Lower lobe of right lung (tissue), 2 donors: Measurements from ENCODE around the gene GALNT2. TPM values are rescaled to one million over a fixed set of nuclear protein-coding genes. Genes with fewer than 3 reads are reported as not detected.
A peak's percentile ranks its signal among the peaks of the same experiment; 100 is the strongest.

ENCODE experiments used
- ATAC-seq, 2 donors: fragments of 200-7000 bp; cut with Tn5 transposase; one replicate each; pipeline ENCODE4 v1.9.1; 2020 to 2022; ENCODE audit warnings: mild to moderate bottlenecking in 2 of 2, moderate library complexity in 2 of 2
- DNase-seq: peaks from one replicate; pipeline ENCODE4 v3.0.0-alpha.2; 2020
- H3K27ac ChIP-seq: fragments of 200-600 bp; one replicate; pipeline ENCODE4 v1.8.0; 2022
- H3K27me3 ChIP-seq: fragments of 200-600 bp; one replicate; pipeline ENCODE4 v1.8.0; 2022; ENCODE audit warnings: low read depth
- H3K36me3 ChIP-seq: fragments of 200-600 bp; one replicate; pipeline ENCODE4 v1.8.0; 2022; ENCODE audit warnings: mild to moderate bottlenecking
- H3K4me1 ChIP-seq: fragments of 200-600 bp; one replicate; pipeline ENCODE4 v1.8.0; 2022
- H3K4me3 ChIP-seq: fragments of 200-600 bp; one replicate; pipeline ENCODE4 v1.8.0; 2022; ENCODE audit warnings: mild to moderate bottlenecking
- H3K9me3 ChIP-seq: fragments of 200-600 bp; one replicate; pipeline ENCODE4 v1.8.0; 2022
- CTCF ChIP-seq: fragments of 200-600 bp; IDR thresholded peaks from one replicate; pipeline ENCODE4 v1.8.0; 2022; ENCODE audit warnings: antibody characterized with exemption, mild to moderate bottlenecking
- intact Hi-C: fragments of 100-400 bp; cut with DNase I; formaldehyde crosslinking; loops from one replicate; pipeline ENCODE4 v1.11.0; 2022
- total RNA-seq: library from RNA; stranded (reverse); fragmentation: NEBNext Ultra II Directional; extraction: Animal tissue kit (Norgen Biotek cat#: 25700); gene quantifications from one replicate; pipeline ENCODE4 v1.2.1, GENCODE V29; 2021
- donor health status: DM: no; HTN: yes; CAD: no; lungs with severe emphysema.

GALNT2 gene
- total RNA-seq, 1 donor from 2014 or later = 48.0 TPM

GRCh38 chr1:230276401-230276800 lies 209.4 kb downstream of the GALNT2 start:
- ATAC-seq = no peak
- no peaks in the 10 kb centered on the region for H3K4me1 ChIP-seq
- DNase-seq = peak; percentile 15
- H3K36me3 ChIP-seq = peaks cover 69% of the 10 kb centered on the region
- intact Hi-C loops = no loop called here
- no peak overlapping the region for H3K27ac ChIP-seq
- no peak for TF ChIP-seq CTCF
- no peaks in the 10 kb centered on the region for H3K9me3 ChIP-seq
- no peaks in the 10 kb centered on the region for H3K27me3 ChIP-seq
- no peak overlapping the region for H3K4me3 ChIP-seq

- DNase-seq (peak; percentile 18), ATAC-seq (no peak)
- Histone ChIP-seq H3K36me3 (peaks cover 70% of the 10 kb centered on the region), H3K9me3 (no peaks in the 10 kb centered on the region), H3K4me1 (no peaks in the 10 kb centered on the region), H3K27me3 (no peaks in the 10 kb centered on the region), H3K4me3 (no peak overlapping the region), H3K27ac (no peak overlapping the region)
- intact Hi-C loops = no loop called here
- no peak for TF ChIP-seq CTCF
These were observed 210.4 kb downstream of the GALNT2 start for GRCh38 chr1:230277201-230278025.

GRCh38 chr1:230278376-230278775 lies 211.3 kb downstream of the GALNT2 start:
- no peak for TF ChIP-seq CTCF
- DNase-seq (no peak), ATAC-seq (no peak)
- Histone ChIP-seq H3K27ac (no peak overlapping the region), H3K4me1 (no peaks in the 10 kb centered on the region), H3K27me3 (no peaks in the 10 kb centered on the region), H3K9me3 (no peaks in the 10 kb centered on the region), H3K36me3 (peaks cover 70% of the 10 kb centered on the region), H3K4me3 (no peak overlapping the region)
- intact Hi-C loops = no loop called here

GRCh38 chr1:230278871-230279582 lies 212.0 kb downstream of the GALNT2 start:
- Histone ChIP-seq H3K4me1 (no peaks in the 10 kb centered on the region), H3K27me3 (no peaks in the 10 kb centered on the region), H3K36me3 (peaks cover 67% of the 10 kb centered on the region), H3K4me3 (no peak overlapping the region), H3K27ac (no peak overlapping the region), H3K9me3 (no peaks in the 10 kb centered on the region)
- ATAC-seq (no peak), DNase-seq (peak; percentile 26)
- no peak for TF ChIP-seq CTCF
- intact Hi-C loops = no loop called here

GRCh38 chr1:230279583-230279945 lies 212.5 kb downstream of the GALNT2 start:
- Histone ChIP-seq H3K36me3 (peaks cover 62% of the 10 kb centered on the region), H3K4me1 (no peaks in the 10 kb centered on the region), H3K4me3 (no peak overlapping the region), H3K27me3 (no peaks in the 10 kb centered on the region), H3K27ac (no peak overlapping the region), H3K9me3 (no peaks in the 10 kb centered on the region)
- TF ChIP-seq CTCF = no peak
- ATAC-seq = no peak
- intact Hi-C loops = no loop called here
- DNase-seq = peak; percentile 28
